Tongue (tissue), 2 donors: ENCODE data around the gene WDR88. TPM values are rescaled to one million over a fixed set of nuclear protein-coding genes. Genes with fewer than 3 reads are reported as not detected.
A peak's percentile ranks its signal among the peaks of the same experiment; 100 is the strongest.
"Not testable (repeated sequence)": the region's sequence is repeated elsewhere in the genome, so short reads cannot be mapped to it uniquely, and the experiment has no call there.

ENCODE experiments used
- DNase-seq: peaks from one replicate; pipeline ENCODE4 v3.0.0-alpha.2; 2015
- total RNA-seq: library from RNA; depleted of rRNA; stranded (reverse); fragments of >200 nt; gene quantifications from one replicate; pipeline ENCODE4 v1.2.3, GENCODE V29; 2014

The WDR88 gene
- total RNA-seq, 1 donor from 2014 or later = not detected

- no peak for DNase-seq
Measured at GRCh38 chr19:33130433-33130832, 1.5 kb upstream of the WDR88 start.

GRCh38 chr19:33132425-33132824, 511 bp downstream of the WDR88 start:
- no peak for DNase-seq

- DNase-seq = peak; percentile 7
Measured at GRCh38 chr19:33133438-33134031, 1.6 kb downstream of the WDR88 start.

GRCh38 chr19:33134571-33135041, 2.7 kb downstream of the WDR88 start:
- DNase-seq = no peak

GRCh38 chr19:33139165-33139564, 7.3 kb downstream of the WDR88 start:
- no peak for DNase-seq

- peak; percentile 82 for DNase-seq
Measured at GRCh38 chr19:33143897-33144405, 12.0 kb downstream of the WDR88 start.

GRCh38 chr19:33146209-33146608, 14.3 kb downstream of the WDR88 start:
- DNase-seq = no peak

- no peak for DNase-seq
Measured at GRCh38 chr19:33147538-33147937, 15.6 kb downstream of the WDR88 start.

GRCh38 chr19:33150852-33151518, 19.1 kb downstream of the WDR88 start:
- DNase-seq = no peak

GRCh38 chr19:33152176-33152575, 20.3 kb downstream of the WDR88 start:
- no peak for DNase-seq

- not testable (repeated sequence) for DNase-seq
Measured at GRCh38 chr19:33152625-33153024, 20.7 kb downstream of the WDR88 start.

- DNase-seq = not testable (repeated sequence)
Measured at GRCh38 chr19:33154313-33154712, 22.4 kb downstream of the WDR88 start.

GRCh38 chr19:33156334-33156733, 24.4 kb downstream of the WDR88 start:
- no peak for DNase-seq

GRCh38 chr19:33157906-33158305, 26.0 kb downstream of the WDR88 start:
- no peak for DNase-seq

GRCh38 chr19:33158365-33158764, 26.5 kb downstream of the WDR88 start:
- DNase-seq = no peak

GRCh38 chr19:33159149-33159548, 27.2 kb downstream of the WDR88 start:
- no peak for DNase-seq

GRCh38 chr19:33159893-33160292, 28.0 kb downstream of the WDR88 start:
- no peak for DNase-seq

GRCh38 chr19:33161201-33161600, 29.3 kb downstream of the WDR88 start:
- no peak for DNase-seq

- DNase-seq = no peak
Measured at GRCh38 chr19:33163481-33163880, 31.6 kb downstream of the WDR88 start.

GRCh38 chr19:33166037-33166436, 34.1 kb downstream of the WDR88 start:
- DNase-seq = not testable (repeated sequence)

GRCh38 chr19:33167438-33167837, 35.5 kb downstream of the WDR88 start:
- DNase-seq = no peak

GRCh38 chr19:33168528-33168927, 36.6 kb downstream of the WDR88 start:
- no peak for DNase-seq

- DNase-seq = no peak
Measured at GRCh38 chr19:33171222-33171795, 39.4 kb downstream of the WDR88 start.
